HepG2 (cell line): Measurements from ENCODE around the gene BCAM. TPM values are rescaled to one million over a fixed set of nuclear protein-coding genes. Genes with fewer than 3 reads are reported as not detected.

Experiments used
- FOXA3 ChIP-seq: IDR thresholded peaks from 2 replicates; pipeline ENCODE4 v1.6.1; 2016; ENCODE audit warnings: missing genetic modification reagents, missing compliant biosample characterization
- GPN1 ChIP-seq: sonication (generic); formaldehyde crosslinking; IDR thresholded peaks from 2 replicates; pipeline ENCODE4 v1.5.1; 2020; ENCODE audit warnings: missing genetic modification reagents, borderline replicate concordance
- HOXA9 ChIP-seq: sonication (generic); formaldehyde crosslinking; IDR thresholded peaks from 2 replicates; pipeline ENCODE4 v1.8.1; 2022; ENCODE audit warnings: missing genetic modification reagents, mild to moderate bottlenecking, moderate library complexity, borderline replicate concordance
- KLF16 ChIP-seq, 2 experiments: sonication (generic) in 1 of 2; formaldehyde crosslinking in 1 of 2; IDR thresholded peaks; 2 replicates each; pipeline versions ENCODE4 v1.6.1 to v1.8.0; 2016 to 2023; ENCODE audit warnings: missing genetic modification reagents in 2 of 2, missing compliant biosample characterization in 1 of 2
- POLR2AphosphoS5 ChIP-seq: IDR thresholded peaks from 2 replicates; pipeline ENCODE4 v1.6.1; 2012; ENCODE audit warnings: low read depth, low read length
- PTBP1 ChIP-seq: fragments of 200-400 bp; formaldehyde crosslinking; IDR thresholded peaks from 2 replicates; pipeline ENCODE4 v1.6.1; 2018; ENCODE audit warnings: low read length, low read depth; ENCODE audit not compliant: poor library complexity, severe bottlenecking
- THYN1 ChIP-seq: sonication (generic); formaldehyde crosslinking; IDR thresholded peaks from 2 replicates; pipeline ENCODE4 v1.8.1; 2023; ENCODE audit warnings: low read depth, mild to moderate bottlenecking, moderate library complexity, missing genetic modification reagents, borderline replicate concordance
- XBP1 ChIP-seq: sonication (generic); formaldehyde crosslinking; IDR thresholded peaks from 2 replicates; pipeline ENCODE4 v1.5.0; 2020; ENCODE audit warnings: missing genetic modification reagents
- ZBTB7B ChIP-seq: sonication (generic); formaldehyde crosslinking; IDR thresholded peaks from 2 replicates; pipeline ENCODE4 v1.4.0; 2020; ENCODE audit warnings: missing genetic modification reagents
- ZNF12 ChIP-seq: sonication (generic); formaldehyde crosslinking; IDR thresholded peaks from 2 replicates; pipeline ENCODE4 v1.5.0; 2020; ENCODE audit warnings: missing genetic modification reagents
- ZNF780A ChIP-seq: sonication (generic); formaldehyde crosslinking; IDR thresholded peaks from 2 replicates; pipeline ENCODE4 v1.8.0; 2022; ENCODE audit warnings: mild to moderate bottlenecking, missing genetic modification reagents, moderate library complexity
- polyA plus RNA-seq, 8 experiments: library from polyadenylated mRNA; depleted of rRNA in 3 of 8; stranded (reverse) in 7 of 8; unstranded in 1 of 8; fragments of >200 nt; fragmentation: Illumina TruSeq in 4 of 8; extraction: Trizol in 4 of 8; gene quantifications; 2 replicates each; pipeline versions ENCODE4 v1.2.1 to v1.2.3, GENCODE V29; 2011 to 2016; ENCODE audit warnings: low read depth in 4 of 8, missing spikeins in 1 of 8, mixed read lengths in 1 of 8; ENCODE audit not compliant: insufficient read depth in 1 of 8
- total RNA-seq, 5 experiments: library from RNA; depleted of rRNA; stranded (reverse); fragments of >200 nt; fragmentation: Illumina TruSeq; extraction: Trizol; gene quantifications; 2 replicates each; pipeline ENCODE4 v1.2.3, GENCODE V29; 2016; ENCODE audit warnings: low read depth in 1 of 5
- TF ChIP-seq, protein P1 (sequence below): sonication (generic); formaldehyde crosslinking; IDR thresholded peaks from 2 replicates; pipeline ENCODE4 v1.5.0; 2020; ENCODE audit warnings: missing genetic modification reagents, mild to moderate bottlenecking, borderline replicate concordance
- TF ChIP-seq, protein P2 (sequence below): sonication (generic); formaldehyde crosslinking; IDR thresholded peaks from 2 replicates; pipeline ENCODE4 v1.4.0; 2020; ENCODE audit warnings: missing genetic modification reagents
- TF ChIP-seq, protein P3 (sequence below): sonication (generic); formaldehyde crosslinking; IDR thresholded peaks from 2 replicates; pipeline ENCODE4 v1.4.0; 2020; ENCODE audit warnings: missing genetic modification reagents
- TF ChIP-seq, protein P4 (sequence below): sonication (generic); formaldehyde crosslinking; IDR thresholded peaks from 2 replicates; pipeline ENCODE4 v1.5.0; 2020; ENCODE audit warnings: mild to moderate bottlenecking, missing genetic modification reagents, borderline replicate concordance
- TF ChIP-seq, protein P5 (sequence below): sonication (generic); formaldehyde crosslinking; IDR thresholded peaks from 2 replicates; pipeline ENCODE4 v1.4.0; 2020; ENCODE audit warnings: mild to moderate bottlenecking, missing genetic modification reagents

Gene BCAM
- total and polyA plus RNA-seq, 2 of the 13 experiments (the other 11 are each of a cell fraction or from before 2014, with no cell fraction given): 51.2 to 62.7 TPM

DNA sequence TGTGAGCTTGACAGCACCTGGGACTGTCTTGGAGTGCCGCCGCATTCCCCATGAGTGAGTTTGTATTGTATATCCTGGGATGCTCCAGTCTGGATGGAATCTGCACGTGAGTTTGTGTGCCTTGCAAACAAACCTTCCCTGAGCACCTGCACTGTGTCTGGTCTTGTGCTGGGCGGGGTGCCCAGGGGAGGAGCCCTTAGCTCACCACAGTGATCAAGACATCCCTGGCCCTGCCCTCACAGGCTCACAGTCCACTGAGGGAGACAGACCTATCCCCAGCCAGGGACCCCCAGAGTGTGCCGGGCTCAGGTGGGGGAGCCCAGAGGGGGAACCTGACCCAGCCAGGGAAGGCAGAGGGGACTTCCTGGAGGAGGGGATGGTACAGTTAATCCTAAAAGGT is 1.7 kb upstream of the BCAM start (continued):
- TF ChIP-seq, protein P1, sequence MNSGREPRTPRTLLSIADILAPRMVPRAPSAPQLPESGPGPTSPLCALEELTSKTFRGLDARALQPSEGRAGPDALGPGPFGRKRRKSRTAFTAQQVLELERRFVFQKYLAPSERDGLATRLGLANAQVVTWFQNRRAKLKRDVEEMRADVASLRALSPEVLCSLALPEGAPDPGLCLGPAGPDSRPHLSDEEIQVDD (CRISPR knock-in tag): no peak
- TF ChIP-seq POLR2AphosphoS5 (no peak), FOXA3 (CRISPR knock-in tag) (peak; percentile 66), HOXA9 (CRISPR knock-in tag) (no peak), THYN1 (CRISPR knock-in tag) (no peak), ZBTB7B (CRISPR knock-in tag) (peak; percentile 77), ZNF12 (CRISPR knock-in tag) (peak; percentile 45; the same call in 1 of the 2 replicates), PTBP1 (no peak), KLF16 (CRISPR knock-in tag; IDR thresholded peaks at IDR 0.05) (no peak), GPN1 (CRISPR knock-in tag) (no peak), XBP1 (CRISPR knock-in tag) (no peak), ZNF780A (no peak)
- TF ChIP-seq, protein P2, sequence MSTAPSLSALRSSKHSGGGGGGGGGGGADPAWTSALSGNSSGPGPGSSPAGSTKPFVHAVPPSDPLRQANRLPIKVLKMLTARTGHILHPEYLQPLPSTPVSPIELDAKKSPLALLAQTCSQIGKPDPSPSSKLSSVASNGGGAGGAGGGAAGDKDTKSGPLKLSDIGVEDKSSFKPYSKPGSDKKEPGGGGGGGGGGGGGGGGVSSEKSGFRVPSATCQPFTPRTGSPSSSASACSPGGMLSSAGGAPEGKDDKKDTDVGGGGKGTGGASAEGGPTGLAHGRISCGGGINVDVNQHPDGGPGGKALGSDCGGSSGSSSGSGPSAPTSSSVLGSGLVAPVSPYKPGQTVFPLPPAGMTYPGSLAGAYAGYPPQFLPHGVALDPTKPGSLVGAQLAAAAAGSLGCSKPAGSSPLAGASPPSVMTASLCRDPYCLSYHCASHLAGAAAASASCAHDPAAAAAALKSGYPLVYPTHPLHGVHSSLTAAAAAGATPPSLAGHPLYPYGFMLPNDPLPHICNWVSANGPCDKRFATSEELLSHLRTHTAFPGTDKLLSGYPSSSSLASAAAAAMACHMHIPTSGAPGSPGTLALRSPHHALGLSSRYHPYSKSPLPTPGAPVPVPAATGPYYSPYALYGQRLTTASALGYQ (CRISPR knock-in tag): no peak
- TF ChIP-seq, protein P3, sequence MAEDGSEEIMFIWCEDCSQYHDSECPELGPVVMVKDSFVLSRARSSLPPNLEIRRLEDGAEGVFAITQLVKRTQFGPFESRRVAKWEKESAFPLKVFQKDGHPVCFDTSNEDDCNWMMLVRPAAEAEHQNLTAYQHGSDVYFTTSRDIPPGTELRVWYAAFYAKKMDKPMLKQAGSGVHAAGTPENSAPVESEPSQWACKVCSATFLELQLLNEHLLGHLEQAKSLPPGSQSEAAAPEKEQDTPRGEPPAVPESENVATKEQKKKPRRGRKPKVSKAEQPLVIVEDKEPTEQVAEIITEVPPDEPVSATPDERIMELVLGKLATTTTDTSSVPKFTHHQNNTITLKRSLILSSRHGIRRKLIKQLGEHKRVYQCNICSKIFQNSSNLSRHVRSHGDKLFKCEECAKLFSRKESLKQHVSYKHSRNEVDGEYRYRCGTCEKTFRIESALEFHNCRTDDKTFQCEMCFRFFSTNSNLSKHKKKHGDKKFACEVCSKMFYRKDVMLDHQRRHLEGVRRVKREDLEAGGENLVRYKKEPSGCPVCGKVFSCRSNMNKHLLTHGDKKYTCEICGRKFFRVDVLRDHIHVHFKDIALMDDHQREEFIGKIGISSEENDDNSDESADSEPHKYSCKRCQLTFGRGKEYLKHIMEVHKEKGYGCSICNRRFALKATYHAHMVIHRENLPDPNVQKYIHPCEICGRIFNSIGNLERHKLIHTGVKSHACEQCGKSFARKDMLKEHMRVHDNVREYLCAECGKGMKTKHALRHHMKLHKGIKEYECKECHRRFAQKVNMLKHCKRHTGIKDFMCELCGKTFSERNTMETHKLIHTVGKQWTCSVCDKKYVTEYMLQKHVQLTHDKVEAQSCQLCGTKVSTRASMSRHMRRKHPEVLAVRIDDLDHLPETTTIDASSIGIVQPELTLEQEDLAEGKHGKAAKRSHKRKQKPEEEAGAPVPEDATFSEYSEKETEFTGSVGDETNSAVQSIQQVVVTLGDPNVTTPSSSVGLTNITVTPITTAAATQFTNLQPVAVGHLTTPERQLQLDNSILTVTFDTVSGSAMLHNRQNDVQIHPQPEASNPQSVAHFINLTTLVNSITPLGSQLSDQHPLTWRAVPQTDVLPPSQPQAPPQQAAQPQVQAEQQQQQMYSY (CRISPR knock-in tag): no peak
- TF ChIP-seq, protein P4, sequence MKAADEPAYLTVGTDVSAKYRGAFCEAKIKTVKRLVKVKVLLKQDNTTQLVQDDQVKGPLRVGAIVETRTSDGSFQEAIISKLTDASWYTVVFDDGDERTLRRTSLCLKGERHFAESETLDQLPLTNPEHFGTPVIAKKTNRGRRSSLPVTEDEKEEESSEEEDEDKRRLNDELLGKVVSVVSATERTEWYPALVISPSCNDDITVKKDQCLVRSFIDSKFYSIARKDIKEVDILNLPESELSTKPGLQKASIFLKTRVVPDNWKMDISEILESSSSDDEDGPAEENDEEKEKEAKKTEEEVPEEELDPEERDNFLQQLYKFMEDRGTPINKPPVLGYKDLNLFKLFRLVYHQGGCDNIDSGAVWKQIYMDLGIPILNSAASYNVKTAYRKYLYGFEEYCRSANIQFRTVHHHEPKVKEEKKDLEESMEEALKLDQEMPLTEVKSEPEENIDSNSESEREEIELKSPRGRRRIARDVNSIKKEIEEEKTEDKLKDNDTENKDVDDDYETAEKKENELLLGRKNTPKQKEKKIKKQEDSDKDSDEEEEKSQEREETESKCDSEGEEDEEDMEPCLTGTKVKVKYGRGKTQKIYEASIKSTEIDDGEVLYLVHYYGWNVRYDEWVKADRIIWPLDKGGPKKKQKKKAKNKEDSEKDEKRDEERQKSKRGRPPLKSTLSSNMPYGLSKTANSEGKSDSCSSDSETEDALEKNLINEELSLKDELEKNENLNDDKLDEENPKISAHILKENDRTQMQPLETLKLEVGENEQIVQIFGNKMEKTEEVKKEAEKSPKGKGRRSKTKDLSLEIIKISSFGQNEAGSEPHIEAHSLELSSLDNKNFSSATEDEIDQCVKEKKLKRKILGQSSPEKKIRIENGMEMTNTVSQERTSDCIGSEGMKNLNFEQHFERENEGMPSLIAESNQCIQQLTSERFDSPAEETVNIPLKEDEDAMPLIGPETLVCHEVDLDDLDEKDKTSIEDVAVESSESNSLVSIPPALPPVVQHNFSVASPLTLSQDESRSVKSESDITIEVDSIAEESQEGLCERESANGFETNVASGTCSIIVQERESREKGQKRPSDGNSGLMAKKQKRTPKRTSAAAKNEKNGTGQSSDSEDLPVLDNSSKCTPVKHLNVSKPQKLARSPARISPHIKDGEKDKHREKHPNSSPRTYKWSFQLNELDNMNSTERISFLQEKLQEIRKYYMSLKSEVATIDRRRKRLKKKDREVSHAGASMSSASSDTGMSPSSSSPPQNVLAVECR (CRISPR knock-in tag): no peak; the same call in 1 of the 2 replicates
- TF ChIP-seq, protein P5, sequence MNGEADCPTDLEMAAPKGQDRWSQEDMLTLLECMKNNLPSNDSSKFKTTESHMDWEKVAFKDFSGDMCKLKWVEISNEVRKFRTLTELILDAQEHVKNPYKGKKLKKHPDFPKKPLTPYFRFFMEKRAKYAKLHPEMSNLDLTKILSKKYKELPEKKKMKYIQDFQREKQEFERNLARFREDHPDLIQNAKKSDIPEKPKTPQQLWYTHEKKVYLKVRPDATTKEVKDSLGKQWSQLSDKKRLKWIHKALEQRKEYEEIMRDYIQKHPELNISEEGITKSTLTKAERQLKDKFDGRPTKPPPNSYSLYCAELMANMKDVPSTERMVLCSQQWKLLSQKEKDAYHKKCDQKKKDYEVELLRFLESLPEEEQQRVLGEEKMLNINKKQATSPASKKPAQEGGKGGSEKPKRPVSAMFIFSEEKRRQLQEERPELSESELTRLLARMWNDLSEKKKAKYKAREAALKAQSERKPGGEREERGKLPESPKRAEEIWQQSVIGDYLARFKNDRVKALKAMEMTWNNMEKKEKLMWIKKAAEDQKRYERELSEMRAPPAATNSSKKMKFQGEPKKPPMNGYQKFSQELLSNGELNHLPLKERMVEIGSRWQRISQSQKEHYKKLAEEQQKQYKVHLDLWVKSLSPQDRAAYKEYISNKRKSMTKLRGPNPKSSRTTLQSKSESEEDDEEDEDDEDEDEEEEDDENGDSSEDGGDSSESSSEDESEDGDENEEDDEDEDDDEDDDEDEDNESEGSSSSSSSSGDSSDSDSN (CRISPR knock-in tag): no peak
